NCI-H510A (cell line): ENCODE data around the gene GNMT.
"Not testable (repeated sequence)": the region's sequence is repeated elsewhere in the genome, so short reads cannot be mapped to it uniquely, and the experiment has no call there.

Source experiments
- DNase-seq: peaks from one replicate; lab custom pipeline; 2025; lab: John Stamatoyannopoulos, UW

GNMT gene

GRCh38 chr6:42978487-42978838 lies 17.9 kb downstream of the GNMT start:
- no peak for DNase-seq

GRCh38 chr6:42978839-42979522 lies 18.4 kb downstream of the GNMT start, which contains the start of gene PEX6:
Gene PEX6, minus strand, starts transcription at chr6:42979181. Its CDS starts 31 bp downstream, at chr6:42979150.
- peak; percentile 97 for DNase-seq

GRCh38 chr6:42979523-42980177 lies 19.1 kb downstream of the GNMT start:
- no peak for DNase-seq

GRCh38 chr6:42981836-42982235 lies 21.3 kb downstream of the GNMT start:
- no peak for DNase-seq

GRCh38 chr6:42984001-42984923 lies 23.7 kb downstream of the GNMT start, which contains the start of gene PPP2R5D:
Gene PPP2R5D, plus strand, starts transcription at chr6:42984570. Its CDS starts 108 bp downstream, at chr6:42984678.
- DNase-seq = peak; percentile 99

GRCh38 chr6:42984924-42985475 lies 24.4 kb downstream of the GNMT start:
- DNase-seq = no peak

- no peak for DNase-seq
These were observed 27.2 kb downstream of the GNMT start for GRCh38 chr6:42987533-42988451.

- DNase-seq = no peak
These were observed 28.0 kb downstream of the GNMT start for GRCh38 chr6:42988486-42989020.

- no peak for DNase-seq
These were observed 29.4 kb downstream of the GNMT start for GRCh38 chr6:42989923-42990322.

- no peak for DNase-seq
These were observed 32.9 kb downstream of the GNMT start for GRCh38 chr6:42993445-42993844.

- DNase-seq = no peak
These were observed 36.0 kb downstream of the GNMT start for GRCh38 chr6:42996513-42996912.

GRCh38 chr6:42998205-42998604 lies 37.7 kb downstream of the GNMT start:
- not testable (repeated sequence) for DNase-seq

- DNase-seq = no peak
These were observed 41.3 kb downstream of the GNMT start for GRCh38 chr6:43001843-43002242.

GRCh38 chr6:43005844-43006243 lies 45.3 kb downstream of the GNMT start:
- DNase-seq = no peak

GRCh38 chr6:43006251-43006650 lies 45.7 kb downstream of the GNMT start:
- no peak for DNase-seq

- no peak for DNase-seq
These were observed 46.6 kb downstream of the GNMT start for GRCh38 chr6:43007126-43007525.

- peak; percentile 45 for DNase-seq
These were observed 48.6 kb downstream of the GNMT start for GRCh38 chr6:43009124-43009523.

GRCh38 chr6:43011207-43011606 lies 50.7 kb downstream of the GNMT start:
- no peak for DNase-seq

- no peak for DNase-seq
These were observed 51.8 kb downstream of the GNMT start for GRCh38 chr6:43012364-43012763.

- DNase-seq = peak; percentile 20
These were observed 52.7 kb downstream of the GNMT start for GRCh38 chr6:43013097-43013842.
